ENCODE results near the gene MYLK. TPM values are rescaled to one million over a fixed set of nuclear protein-coding genes. Genes with fewer than 3 reads are reported as not detected.
A peak's percentile ranks its signal among the peaks of the same experiment; 100 is the strongest.

MYLK gene, protein sequence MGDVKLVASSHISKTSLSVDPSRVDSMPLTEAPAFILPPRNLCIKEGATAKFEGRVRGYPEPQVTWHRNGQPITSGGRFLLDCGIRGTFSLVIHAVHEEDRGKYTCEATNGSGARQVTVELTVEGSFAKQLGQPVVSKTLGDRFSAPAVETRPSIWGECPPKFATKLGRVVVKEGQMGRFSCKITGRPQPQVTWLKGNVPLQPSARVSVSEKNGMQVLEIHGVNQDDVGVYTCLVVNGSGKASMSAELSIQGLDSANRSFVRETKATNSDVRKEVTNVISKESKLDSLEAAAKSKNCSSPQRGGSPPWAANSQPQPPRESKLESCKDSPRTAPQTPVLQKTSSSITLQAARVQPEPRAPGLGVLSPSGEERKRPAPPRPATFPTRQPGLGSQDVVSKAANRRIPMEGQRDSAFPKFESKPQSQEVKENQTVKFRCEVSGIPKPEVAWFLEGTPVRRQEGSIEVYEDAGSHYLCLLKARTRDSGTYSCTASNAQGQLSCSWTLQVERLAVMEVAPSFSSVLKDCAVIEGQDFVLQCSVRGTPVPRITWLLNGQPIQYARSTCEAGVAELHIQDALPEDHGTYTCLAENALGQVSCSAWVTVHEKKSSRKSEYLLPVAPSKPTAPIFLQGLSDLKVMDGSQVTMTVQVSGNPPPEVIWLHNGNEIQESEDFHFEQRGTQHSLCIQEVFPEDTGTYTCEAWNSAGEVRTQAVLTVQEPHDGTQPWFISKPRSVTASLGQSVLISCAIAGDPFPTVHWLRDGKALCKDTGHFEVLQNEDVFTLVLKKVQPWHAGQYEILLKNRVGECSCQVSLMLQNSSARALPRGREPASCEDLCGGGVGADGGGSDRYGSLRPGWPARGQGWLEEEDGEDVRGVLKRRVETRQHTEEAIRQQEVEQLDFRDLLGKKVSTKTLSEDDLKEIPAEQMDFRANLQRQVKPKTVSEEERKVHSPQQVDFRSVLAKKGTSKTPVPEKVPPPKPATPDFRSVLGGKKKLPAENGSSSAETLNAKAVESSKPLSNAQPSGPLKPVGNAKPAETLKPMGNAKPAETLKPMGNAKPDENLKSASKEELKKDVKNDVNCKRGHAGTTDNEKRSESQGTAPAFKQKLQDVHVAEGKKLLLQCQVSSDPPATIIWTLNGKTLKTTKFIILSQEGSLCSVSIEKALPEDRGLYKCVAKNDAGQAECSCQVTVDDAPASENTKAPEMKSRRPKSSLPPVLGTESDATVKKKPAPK (N-terminal part only)
- 10 to 100 TPM; 32.0 to 81.2 (median 61.5) TPM for total RNA-seq

DNA sequence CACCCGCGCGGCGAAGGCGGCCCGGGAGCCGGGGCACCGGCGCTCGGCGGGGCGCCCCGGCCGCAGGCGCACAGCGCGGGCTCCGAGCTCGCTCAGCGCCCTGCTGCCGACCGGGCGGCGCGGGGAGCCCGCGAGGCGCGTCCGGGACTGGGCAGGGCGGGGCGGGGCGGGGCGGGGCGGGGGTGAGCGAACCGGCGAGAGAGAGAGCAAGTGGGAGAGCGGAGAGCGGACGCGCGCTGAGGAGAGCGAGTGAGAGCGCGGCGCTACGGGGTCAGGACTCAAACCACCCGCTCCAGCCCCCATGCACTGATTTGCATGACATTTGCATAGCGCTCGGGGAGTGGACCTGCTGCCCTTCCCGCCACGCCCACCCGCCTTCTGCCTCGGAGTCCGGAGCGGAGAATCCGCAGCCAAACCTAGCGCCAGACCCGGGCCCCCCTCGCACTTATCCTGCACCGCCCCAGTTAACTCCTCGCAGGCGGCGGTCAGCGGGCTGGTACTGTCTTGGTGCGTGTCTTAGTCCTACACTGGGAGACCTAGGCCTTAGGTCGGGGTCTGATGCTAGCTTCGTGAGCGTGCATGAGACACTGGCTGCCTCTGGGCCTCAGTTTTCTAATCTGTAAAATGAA is at the start of gene MYLK:
TSS of gene MYLK (minus strand) at position 130 of the 629 bp plus-strand sequence. CDS start 90,491 bp downstream, outside the sequence.
- Histone ChIP-seq H3K27me3 (peaks cover 0 to 12% of the 10 kb centered on the region in 2 donors), H3K4me1 (peaks cover 0 to 12% (median 3%) of the 10 kb centered on the region in 4 donors), H3K27ac (no peak within 1 kb of the TSS), H3K9me3 (no peaks in the 10 kb centered on the region), H3K4me3 (peak within 1 kb of the TSS; percentile 22 to 48 (median 33)), H3K36me3 (no peaks in the 10 kb centered on the region)
- 6 to 20% methylated on average over 5 to 28 of the region's 70 CpGs for WGBS, 2 donors
- DNase-seq (ENCODE audit: low spot score in 2 of 2) = peak in 1 of 2 donors; percentile 16
- TF ChIP-seq POLR2A (IDR thresholded peaks at IDR 0.05) (no peak), EP300 (IDR thresholded peaks at IDR 0.05) (no peak)
- TF ChIP-seq, protein P1, sequence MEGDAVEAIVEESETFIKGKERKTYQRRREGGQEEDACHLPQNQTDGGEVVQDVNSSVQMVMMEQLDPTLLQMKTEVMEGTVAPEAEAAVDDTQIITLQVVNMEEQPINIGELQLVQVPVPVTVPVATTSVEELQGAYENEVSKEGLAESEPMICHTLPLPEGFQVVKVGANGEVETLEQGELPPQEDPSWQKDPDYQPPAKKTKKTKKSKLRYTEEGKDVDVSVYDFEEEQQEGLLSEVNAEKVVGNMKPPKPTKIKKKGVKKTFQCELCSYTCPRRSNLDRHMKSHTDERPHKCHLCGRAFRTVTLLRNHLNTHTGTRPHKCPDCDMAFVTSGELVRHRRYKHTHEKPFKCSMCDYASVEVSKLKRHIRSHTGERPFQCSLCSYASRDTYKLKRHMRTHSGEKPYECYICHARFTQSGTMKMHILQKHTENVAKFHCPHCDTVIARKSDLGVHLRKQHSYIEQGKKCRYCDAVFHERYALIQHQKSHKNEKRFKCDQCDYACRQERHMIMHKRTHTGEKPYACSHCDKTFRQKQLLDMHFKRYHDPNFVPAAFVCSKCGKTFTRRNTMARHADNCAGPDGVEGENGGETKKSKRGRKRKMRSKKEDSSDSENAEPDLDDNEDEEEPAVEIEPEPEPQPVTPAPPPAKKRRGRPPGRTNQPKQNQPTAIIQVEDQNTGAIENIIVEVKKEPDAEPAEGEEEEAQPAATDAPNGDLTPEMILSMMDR (IDR thresholded peaks at IDR 0.05) = no peak

DNA sequence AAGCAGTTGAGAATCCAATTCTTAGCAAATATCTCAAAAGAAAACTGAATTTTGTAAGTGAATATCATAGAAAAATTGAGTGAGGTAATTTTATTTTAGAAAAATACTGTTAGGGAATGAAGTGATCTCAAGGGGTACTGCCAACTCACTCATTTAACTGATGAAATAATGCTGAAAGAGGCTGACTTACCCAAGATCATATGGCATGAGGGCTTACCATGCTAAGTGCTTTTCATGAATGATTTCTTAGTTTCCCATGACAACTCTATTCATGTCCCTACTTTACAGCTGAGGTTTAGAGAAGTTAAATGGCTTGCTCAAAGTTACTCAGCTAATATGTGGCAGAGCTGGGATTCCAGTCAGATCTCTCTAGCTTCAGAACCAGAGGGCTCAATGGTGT is 46.3 kb upstream of the MYLK start:
- Histone ChIP-seq H3K27ac (no peak overlapping the region), H3K4me1 (no peaks in the 10 kb centered on the region), H3K4me3 (no peak overlapping the region), H3K9me3 (no peaks in the 10 kb centered on the region), H3K27me3 (no peaks in the 10 kb centered on the region), H3K36me3 (peaks cover 0 to 59% (median 0%) of the 10 kb centered on the region in 3 donors)
- no peak for DNase-seq (ENCODE audit: low spot score in 2 of 2)
- no peak for TF ChIP-seq EP300 (IDR thresholded peaks at IDR 0.05)
- no peak for TF ChIP-seq POLR2A (IDR thresholded peaks at IDR 0.05)
- TF ChIP-seq, protein P1 (IDR thresholded peaks at IDR 0.05) = no peak

DNA sequence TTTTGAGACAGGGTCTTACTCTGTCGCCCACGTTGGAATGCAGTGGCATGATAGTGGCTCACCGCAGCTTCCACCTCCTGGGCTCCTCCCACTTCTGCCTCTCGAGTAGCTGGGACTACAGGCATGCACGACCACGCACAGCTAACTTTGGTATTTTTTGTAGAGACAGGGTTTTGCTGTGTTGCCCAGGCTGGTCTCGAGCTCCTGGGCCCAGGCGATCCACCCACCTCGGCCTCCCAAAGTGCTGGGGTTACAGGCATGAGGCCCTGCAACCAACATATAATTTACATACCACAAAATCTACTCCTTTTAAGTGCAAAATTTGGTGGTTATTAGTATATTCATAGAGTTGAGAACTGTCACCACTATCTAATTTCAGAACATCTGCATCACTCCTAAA is 45.2 kb upstream of the MYLK start:
- Histone ChIP-seq H3K4me3 (no peak overlapping the region), H3K4me1 (no peaks in the 10 kb centered on the region), H3K9me3 (peaks cover 0 to 3% (median 0%) of the 10 kb centered on the region in 4 donors), H3K36me3 (peaks cover 0 to 70% (median 0%) of the 10 kb centered on the region in 3 donors), H3K27ac (no peak overlapping the region), H3K27me3 (no peaks in the 10 kb centered on the region)
- 92 to 98% methylated on average over 9 of the region's 9 CpGs for WGBS, 2 donors
- no peak for DNase-seq (ENCODE audit: low spot score in 2 of 2)
- TF ChIP-seq EP300 (IDR thresholded peaks at IDR 0.05) (no peak), POLR2A (IDR thresholded peaks at IDR 0.05) (no peak)
- TF ChIP-seq, protein P1 (IDR thresholded peaks at IDR 0.05) = no peak

DNA sequence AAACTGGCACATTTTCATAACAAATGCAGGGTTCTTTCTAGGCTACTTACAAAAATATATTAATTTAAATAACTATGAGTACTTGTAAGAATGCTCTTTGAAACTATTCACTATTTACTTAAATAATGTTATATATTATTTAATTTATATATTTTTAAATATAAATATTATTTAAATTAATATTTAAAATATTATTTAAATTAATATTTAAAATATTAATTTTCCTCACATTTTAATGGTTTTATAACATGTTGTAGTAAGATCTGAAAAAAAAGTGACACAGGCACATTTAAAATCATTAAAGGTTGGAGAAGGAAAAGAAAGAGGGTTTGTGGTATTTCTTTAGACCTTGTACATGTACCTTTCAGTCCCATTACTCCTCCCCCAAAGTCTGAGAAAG is 42.3 kb upstream of the MYLK start:
- DNase-seq (ENCODE audit: low spot score in 2 of 2) = no peak
- H3K27ac ChIP-seq = no peak overlapping the region
- peaks cover 0 to 19% (median 6%) of the 10 kb centered on the region in 4 donors for H3K9me3 ChIP-seq
- H3K4me1 ChIP-seq = no peaks in the 10 kb centered on the region
- peaks cover 0 to 88% (median 0%) of the 10 kb centered on the region in 3 donors for H3K36me3 ChIP-seq
- H3K27me3 ChIP-seq = no peaks in the 10 kb centered on the region
- no peak overlapping the region for H3K4me3 ChIP-seq
- TF ChIP-seq, protein P1 (IDR thresholded peaks at IDR 0.05) = no peak
- no peak for TF ChIP-seq POLR2A (IDR thresholded peaks at IDR 0.05)
- TF ChIP-seq EP300 (IDR thresholded peaks at IDR 0.05) = no peak

Data from tibial nerve (tissue), 4 donors.